MM.1S (cell line): ENCODE data around the gene CNTNAP2.

Experiments
- DNase-seq: peaks from one replicate; pipeline ENCODE4 v3.0.0-alpha.2; 2015
- H2AFZ ChIP-seq: fragments of 300-600 bp; sonication (generic); 2 replicates; pipeline ENCODE4 v1.6.0; 2016; ENCODE audit warnings: antibody characterized with exemption, low read length
- H3F3A ChIP-seq: fragments of 300-600 bp; sonication (generic); 2 replicates; pipeline ENCODE4 v1.6.1; 2016; ENCODE audit warnings: mild to moderate bottlenecking, antibody characterized with exemption, low read length, moderate library complexity, mixed read lengths; ENCODE audit not compliant: insufficient read depth
- H3K27ac ChIP-seq: fragments of 300-600 bp; sonication (generic); 2 replicates; pipeline ENCODE4 v1.5.1; 2016; ENCODE audit warnings: mild to moderate bottlenecking, low read length
- H3K27me3 ChIP-seq: fragments of 300-600 bp; sonication (generic); replicated peaks from 2 replicates; pipeline ENCODE4 v1.6.0; 2016; ENCODE audit warnings: low read length; ENCODE audit not compliant: insufficient read depth
- H3K36me3 ChIP-seq: fragments of 300-600 bp; sonication (generic); replicated peaks from 2 replicates; pipeline ENCODE4 v1.6.1; 2016; ENCODE audit warnings: mild to moderate bottlenecking, low read length, mixed read lengths; ENCODE audit not compliant: insufficient read depth
- H3K4me1 ChIP-seq: fragments of 300-600 bp; sonication (generic); 2 replicates; pipeline ENCODE4 v1.6.1; 2016; ENCODE audit warnings: low read length, mixed read lengths
- H3K4me2 ChIP-seq: fragments of 300-600 bp; sonication (generic); 2 replicates; pipeline ENCODE4 v1.6.0; 2016; ENCODE audit warnings: low read depth, low read length
- H3K4me3 ChIP-seq: fragments of 300-600 bp; sonication (generic); 2 replicates; pipeline ENCODE4 v1.5.1; 2016; ENCODE audit warnings: low read length, mixed read lengths
- H3K79me2 ChIP-seq: fragments of 300-600 bp; sonication (generic); 2 replicates; pipeline ENCODE4 v1.6.1; 2016; ENCODE audit warnings: mixed run types, low read length, mixed read lengths
- H3K9ac ChIP-seq: fragments of 300-600 bp; sonication (generic); 2 replicates; pipeline ENCODE4 v1.6.1; 2016; ENCODE audit warnings: low read length, mixed read lengths
- H3K9me2 ChIP-seq: fragments of 300-600 bp; sonication (generic); replicated peaks from 2 replicates; pipeline ENCODE4 v1.6.1; 2016; ENCODE audit warnings: mild to moderate bottlenecking, low read length, mixed read lengths; ENCODE audit not compliant: insufficient read depth
- H3K9me3 ChIP-seq: fragments of 300-600 bp; sonication (generic); replicated peaks from 2 replicates; pipeline ENCODE4 v1.6.1; 2016; ENCODE audit warnings: mild to moderate bottlenecking, low read length, mixed read lengths; ENCODE audit not compliant: insufficient read depth
- H4K20me1 ChIP-seq: fragments of 300-600 bp; sonication (generic); 2 replicates; pipeline ENCODE4 v1.6.1; 2016; ENCODE audit warnings: mild to moderate bottlenecking, low read length, moderate library complexity, mixed read lengths; ENCODE audit not compliant: insufficient read depth
- CTCF ChIP-seq: fragments of 300-600 bp; sonication (generic); IDR thresholded peaks from 2 replicates; pipeline ENCODE4 v1.5.1; 2016; ENCODE audit warnings: antibody characterized with exemption, low read length, mixed read lengths
- EZH2 ChIP-seq: fragments of 300-600 bp; sonication (generic); optimal IDR thresholded peaks from 2 replicates; pipeline ENCODE3; 2017; ENCODE audit warnings: low read depth, mild to moderate bottlenecking, antibody characterized with exemption, low read length, mixed read lengths
- EZH2phosphoT487 ChIP-seq: fragments of 300-600 bp; sonication (generic); IDR thresholded peaks from 2 replicates; pipeline ENCODE4 v1.6.1; 2018; ENCODE audit warnings: antibody characterized with exemption, low read length

CNTNAP2 gene

GRCh38 chr7:146875237-146875785 is 758.7 kb downstream of the CNTNAP2 start:
- no peak overlapping the region for H3K9ac ChIP-seq
- no peak for TF ChIP-seq EZH2
- TF ChIP-seq EZH2phosphoT487, result no peak
- no peak for TF ChIP-seq CTCF
- H3K79me2 ChIP-seq, result no peaks in the 10 kb centered on the region
- no peaks in the 10 kb centered on the region for H3K4me1 ChIP-seq
- H3K9me3 ChIP-seq, result no peaks in the 10 kb centered on the region
- H3K36me3 ChIP-seq, result no peaks in the 10 kb centered on the region
- no peaks in the 10 kb centered on the region for H3K9me2 ChIP-seq
- no peak for DNase-seq
- H2AFZ ChIP-seq, result no peak overlapping the region
- H3K4me2 ChIP-seq, result no peak overlapping the region
- no peak overlapping the region for H3K4me3 ChIP-seq
- H4K20me1 ChIP-seq, result no peaks in the 10 kb centered on the region
- H3F3A ChIP-seq, result no peaks in the 10 kb centered on the region
- no peak overlapping the region for H3K27ac ChIP-seq
- no peaks in the 10 kb centered on the region for H3K27me3 ChIP-seq

- Histone ChIP-seq H2AFZ (no peak overlapping the region), H3K9me3 (no peaks in the 10 kb centered on the region), H3K4me3 (no peak overlapping the region), H3K9ac (no peak overlapping the region), H4K20me1 (no peaks in the 10 kb centered on the region), H3K36me3 (no peaks in the 10 kb centered on the region), H3K79me2 (no peaks in the 10 kb centered on the region), H3K4me1 (no peaks in the 10 kb centered on the region), H3K9me2 (no peaks in the 10 kb centered on the region), H3F3A (no peaks in the 10 kb centered on the region), H3K27ac (no peak overlapping the region), H3K4me2 (no peak overlapping the region), H3K27me3 (no peaks in the 10 kb centered on the region)
- DNase-seq, result no peak
- TF ChIP-seq CTCF (no peak), EZH2phosphoT487 (no peak), EZH2 (no peak)
Observed at GRCh38 chr7:146875981-146876380, 759.4 kb downstream of the CNTNAP2 start.

GRCh38 chr7:146876411-146876810 is 759.8 kb downstream of the CNTNAP2 start:
- Histone ChIP-seq H2AFZ (no peak overlapping the region), H3K4me1 (no peaks in the 10 kb centered on the region), H3K4me2 (no peak overlapping the region), H3K9me2 (no peaks in the 10 kb centered on the region), H3K27ac (no peak overlapping the region), H3K9me3 (no peaks in the 10 kb centered on the region), H3K36me3 (no peaks in the 10 kb centered on the region), H3K9ac (no peak overlapping the region), H3K27me3 (no peaks in the 10 kb centered on the region), H3K79me2 (no peaks in the 10 kb centered on the region), H3F3A (no peaks in the 10 kb centered on the region), H3K4me3 (no peak overlapping the region), H4K20me1 (no peaks in the 10 kb centered on the region)
- TF ChIP-seq CTCF (no peak), EZH2 (no peak), EZH2phosphoT487 (no peak)
- no peak for DNase-seq
